VCaP (cell line): ENCODE data around the gene WSCD1.

Experiments used
- H3K27ac ChIP-seq: fragments of 450-650 bp; 2 replicates; pipeline ENCODE4 v1.5.1; 2017
- TF ChIP-seq, protein P1 (sequence below): fragments of 450-650 bp; conservative IDR thresholded peaks from 2 replicates; pipeline ENCODE4 v1.5.1; 2017; ENCODE audit warnings: mild to moderate bottlenecking, moderate library complexity

WSCD1 gene

GRCh38 chr17:6134721-6135120 is 64.5 kb downstream of the WSCD1 start:
- no peak overlapping the region for H3K27ac ChIP-seq
- TF ChIP-seq, protein P1, sequence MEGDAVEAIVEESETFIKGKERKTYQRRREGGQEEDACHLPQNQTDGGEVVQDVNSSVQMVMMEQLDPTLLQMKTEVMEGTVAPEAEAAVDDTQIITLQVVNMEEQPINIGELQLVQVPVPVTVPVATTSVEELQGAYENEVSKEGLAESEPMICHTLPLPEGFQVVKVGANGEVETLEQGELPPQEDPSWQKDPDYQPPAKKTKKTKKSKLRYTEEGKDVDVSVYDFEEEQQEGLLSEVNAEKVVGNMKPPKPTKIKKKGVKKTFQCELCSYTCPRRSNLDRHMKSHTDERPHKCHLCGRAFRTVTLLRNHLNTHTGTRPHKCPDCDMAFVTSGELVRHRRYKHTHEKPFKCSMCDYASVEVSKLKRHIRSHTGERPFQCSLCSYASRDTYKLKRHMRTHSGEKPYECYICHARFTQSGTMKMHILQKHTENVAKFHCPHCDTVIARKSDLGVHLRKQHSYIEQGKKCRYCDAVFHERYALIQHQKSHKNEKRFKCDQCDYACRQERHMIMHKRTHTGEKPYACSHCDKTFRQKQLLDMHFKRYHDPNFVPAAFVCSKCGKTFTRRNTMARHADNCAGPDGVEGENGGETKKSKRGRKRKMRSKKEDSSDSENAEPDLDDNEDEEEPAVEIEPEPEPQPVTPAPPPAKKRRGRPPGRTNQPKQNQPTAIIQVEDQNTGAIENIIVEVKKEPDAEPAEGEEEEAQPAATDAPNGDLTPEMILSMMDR = no peak

DNA sequence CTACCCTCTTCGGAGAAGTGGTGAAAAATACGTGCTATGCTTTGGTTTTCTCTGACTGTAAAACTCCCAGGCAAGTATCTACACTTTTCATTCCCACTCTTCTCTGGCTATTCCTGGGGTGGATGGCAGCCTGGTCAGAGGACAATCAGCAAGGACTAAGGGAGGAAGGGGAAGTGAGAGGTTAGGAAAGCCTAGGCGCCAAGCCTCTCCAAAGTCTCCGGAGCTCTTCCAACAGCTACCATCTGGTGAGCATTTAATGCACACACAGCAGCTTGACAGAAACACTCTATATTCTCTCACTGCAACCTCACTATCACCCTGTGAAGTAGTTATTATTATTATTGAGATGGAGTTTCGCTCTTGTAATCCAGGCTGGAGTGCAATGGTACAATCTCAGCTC is 65.1 kb downstream of the WSCD1 start:
- no peak overlapping the region for H3K27ac ChIP-seq
- TF ChIP-seq, protein P1 = no peak

GRCh38 chr17:6135996-6136395 is 65.8 kb downstream of the WSCD1 start:
- TF ChIP-seq, protein P1 = no peak
- no peak overlapping the region for H3K27ac ChIP-seq

DNA sequence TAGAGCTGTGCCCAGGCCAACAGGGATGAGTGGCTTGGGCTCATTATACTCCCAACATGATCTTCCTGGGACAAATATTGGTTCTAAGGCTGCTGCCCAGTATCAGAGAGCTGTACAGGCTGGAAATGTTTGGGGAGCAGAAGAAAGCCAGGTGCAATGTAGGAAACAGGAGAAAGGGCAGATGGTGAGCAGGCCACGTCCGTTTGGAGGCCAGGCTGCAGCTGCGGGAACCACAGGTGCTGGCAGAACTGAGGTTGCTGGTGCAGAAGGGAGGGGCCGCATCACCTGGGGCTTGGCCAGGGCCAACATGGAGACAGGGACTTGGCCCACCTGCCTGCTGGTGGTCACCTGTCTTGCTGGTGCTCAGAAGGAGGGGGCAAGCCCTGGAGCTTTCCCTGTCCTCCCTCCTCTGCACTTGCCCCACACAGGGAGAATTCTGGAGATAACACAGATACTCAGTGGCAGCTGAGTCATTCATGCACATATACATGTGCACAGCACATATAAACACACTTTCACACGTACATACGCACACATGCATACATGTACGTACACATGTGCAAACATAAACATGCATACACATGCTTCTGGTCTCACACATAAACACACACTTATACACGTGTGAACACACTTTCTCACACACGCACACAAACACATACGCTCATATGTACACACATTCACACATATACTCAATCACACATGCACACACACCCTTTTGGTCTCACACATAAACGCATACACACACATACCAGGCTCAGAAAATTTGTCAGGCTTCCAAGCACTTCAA is 67.7 kb downstream of the WSCD1 start:
- TF ChIP-seq, protein P1 = no peak
- no peak overlapping the region for H3K27ac ChIP-seq

GRCh38 chr17:6138761-6139446 is 68.7 kb downstream of the WSCD1 start:
- TF ChIP-seq, protein P1 = no peak

DNA sequence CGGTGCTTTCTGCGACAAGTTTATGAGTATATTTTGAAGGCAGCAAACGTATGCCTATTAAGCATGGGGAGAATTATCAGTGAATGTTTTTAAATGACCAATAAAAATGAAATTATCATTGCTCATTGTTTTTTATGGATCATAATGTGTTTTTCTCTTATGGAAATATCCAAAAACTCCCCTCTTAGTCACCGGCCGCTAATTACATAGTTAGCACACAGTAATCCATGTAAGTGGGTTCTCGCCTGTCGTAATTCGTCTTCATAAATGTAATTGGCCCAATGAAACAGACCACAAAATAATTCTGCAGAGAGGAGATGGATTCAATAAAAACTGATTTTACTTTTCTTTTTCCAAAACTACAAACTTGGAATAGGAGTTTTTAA is 69.3 kb downstream of the WSCD1 start:
- H3K27ac ChIP-seq = no peak overlapping the region
- TF ChIP-seq, protein P1 = no peak

More at GRCh38 chr17:6138761-6139446, 68.7 kb downstream of the WSCD1 start:
- no peak overlapping the region for H3K27ac ChIP-seq

GRCh38 chr17:6140188-6140587 is 70.0 kb downstream of the WSCD1 start:
- no peak overlapping the region for H3K27ac ChIP-seq
- TF ChIP-seq, protein P1 = no peak
